CD4-positive, alpha-beta memory T cell (primary cell): ENCODE results near the gene NIPAL4. TPM values are rescaled to one million over a fixed set of nuclear protein-coding genes. Genes with fewer than 3 reads are reported as not detected.
"Not testable (repeated sequence)": the region's sequence is repeated elsewhere in the genome, so short reads cannot be mapped to it uniquely, and the experiment has no call there.

ENCODE experiments used
- CTCF ChIA-PET: fragments of 350-600 bp; sonication (Branson Sonifier 250); formaldehyde crosslinking; loops from one replicate; lab custom pipeline; 2021; ENCODE audit warnings: inconsistent platforms; ENCODE audit not compliant: partially characterized antibody; lab: Charles Lee
- POLR2A ChIA-PET: fragments of 350-600 bp; sonication (Branson Sonifier 250); formaldehyde crosslinking; loops from one replicate; lab custom pipeline; 2021; ENCODE audit not compliant: partially characterized antibody; lab: Charles Lee
- DNase-seq, 5 donors: peaks; one replicate each; pipeline versions ENCODE4 v3.0.0 to v3.0.0-alpha.2; 2020 to 2022; ENCODE audit warnings: mixed read lengths in 1 of 5
- H3K27ac ChIP-seq: one replicate; pipeline ENCODE4 v1.7.0; 2013; ENCODE audit warnings: low read depth, low read length
- H3K27me3 ChIP-seq: 2 replicates; pipeline ENCODE4 v1.7.0; 2013; ENCODE audit warnings: mild to moderate bottlenecking, low read length, moderate library complexity; ENCODE audit not compliant: insufficient read depth
- H3K36me3 ChIP-seq: 2 replicates; pipeline ENCODE4 v1.7.0; 2013; ENCODE audit warnings: mild to moderate bottlenecking, low read length, moderate library complexity; ENCODE audit not compliant: insufficient read depth
- H3K4me1 ChIP-seq: 2 replicates; pipeline ENCODE4 v1.7.0; 2013; ENCODE audit warnings: mild to moderate bottlenecking, low read length, moderate library complexity; ENCODE audit not compliant: insufficient read depth
- H3K4me3 ChIP-seq, 2 donors: one replicate each; pipeline ENCODE4 v1.7.0; 2013; ENCODE audit warnings: low read length in 2 of 2, mild to moderate bottlenecking in 1 of 2
- H3K9me3 ChIP-seq, 2 donors: one replicate each; pipeline ENCODE4 v1.7.0; 2013; ENCODE audit warnings: low read length in 2 of 2, control low read depth in 1 of 2; ENCODE audit not compliant: control insufficient read depth in 1 of 2
- H3K27ac Mint-ChIP-seq, 7 donors: one replicate each; pipeline ENCODE4 v1.8.0; 2020 to 2021; ENCODE audit warnings: mixed read lengths in 7 of 7, mild to moderate bottlenecking in 6 of 7, inconsistent platforms in 3 of 7, moderate library complexity in 3 of 7
- H3K27me3 Mint-ChIP-seq, 2 donors: one replicate each; pipeline ENCODE4 v1.8.0; 2020 to 2021; ENCODE audit warnings: mixed read lengths in 2 of 2
- H3K36me3 Mint-ChIP-seq, 2 donors: one replicate each; pipeline ENCODE4 v1.8.0; 2020 to 2021; ENCODE audit warnings: mixed read lengths in 2 of 2, inconsistent platforms in 1 of 2, mild to moderate bottlenecking in 1 of 2
- H3K4me1 Mint-ChIP-seq, 4 donors: one replicate each; pipeline ENCODE4 v1.8.0; 2020 to 2021; ENCODE audit warnings: mixed read lengths in 4 of 4, mild to moderate bottlenecking in 1 of 4
- H3K4me3 Mint-ChIP-seq, 8 donors: one replicate each; pipeline ENCODE4 v1.8.0; 2020 to 2021; ENCODE audit warnings: mixed read lengths in 8 of 8, mild to moderate bottlenecking in 7 of 8, moderate library complexity in 6 of 8, inconsistent platforms in 3 of 8
- H3K9me3 Mint-ChIP-seq, 8 donors: one replicate each; pipeline ENCODE4 v1.8.0; 2020 to 2021; ENCODE audit warnings: mixed read lengths in 8 of 8, mild to moderate bottlenecking in 5 of 8, inconsistent platforms in 3 of 8, moderate library complexity in 1 of 8
- intact Hi-C: fragments of 100-400 bp; cut with micrococcal nuclease; formaldehyde crosslinking; loops from one replicate; pipeline ENCODE4 v1.15.1; 2023
- polyA plus RNA-seq, 2 donors: library from polyadenylated mRNA; unstranded; fragments of 300-500 nt; fragmentation: Illumina TruSeq; gene quantifications; one replicate each; pipeline ENCODE4 v1.2.3, GENCODE V29; 2021
- total RNA-seq, 2 experiments: library from RNA; stranded (reverse); gene quantifications; one replicate each; pipeline ENCODE4 v1.2.3, GENCODE V29; 2021

Gene NIPAL4
- total and polyA plus RNA-seq, 4 experiments from 2014 or later = not detected

- Histone ChIP-seq H3K27ac (no peak overlapping the region), H3K27me3 (no peaks in the 10 kb centered on the region), H3K36me3 (peaks cover 37% of the 10 kb centered on the region), H3K4me1 (peaks cover 35% of the 10 kb centered on the region), H3K9me3 (no peaks in the 10 kb centered on the region), H3K4me3 (no peak overlapping the region)
- Mint-ChIP-seq H3K27me3 (no peaks in the 10 kb centered on the region), H3K36me3 (peaks cover 67 to 74% of the 10 kb centered on the region in 2 donors), H3K4me3 (peak overlapping the region in 4 of 8 donors; percentile 10 to 68 (median 30)), H3K27ac (peak overlapping the region in 6 of 7 donors; percentile 27 to 82 (median 60)), H3K9me3 (no peaks in the 10 kb centered on the region), H3K4me1 (peaks cover 19 to 55% (median 29%) of the 10 kb centered on the region in 4 donors)
- ChIA-PET POLR2A (no interaction called here), CTCF (interaction anchor here (1.7 to 4.5 kb wide), 4 partner anchors 9 to 63 kb away, joined by 4 to 30 read pairs (median 18); no protein-coding TSS in a partner anchor)
- intact Hi-C loops = loop anchor here (5.0 kb wide), 2 partner anchors 151 to 331 kb away; no protein-coding TSS in a partner anchor
- no peak for DNase-seq
Observed at GRCh38 chr5:157478726-157479125, 18.7 kb downstream of the NIPAL4 start.

GRCh38 chr5:157479166-157479565 lies 19.2 kb downstream of the NIPAL4 start:
- Mint-ChIP-seq H3K27ac (peak overlapping the region; percentile 27 to 90 (median 81)), H3K36me3 (peaks cover 67 to 78% of the 10 kb centered on the region in 2 donors), H3K27me3 (no peaks in the 10 kb centered on the region), H3K9me3 (no peaks in the 10 kb centered on the region), H3K4me1 (peaks cover 19 to 55% (median 29%) of the 10 kb centered on the region in 4 donors), H3K4me3 (peak overlapping the region in 3 of 8 donors; percentile 13 to 68 (median 43))
- intact Hi-C loops = loop anchor here (5.0 kb wide), 2 partner anchors 152 to 332 kb away; no protein-coding TSS in a partner anchor
- DNase-seq = no peak
- peaks cover 35% of the 10 kb centered on the region for H3K4me1 ChIP-seq
- H3K4me3 ChIP-seq = no peak overlapping the region
- no peaks in the 10 kb centered on the region for H3K27me3 ChIP-seq
- POLR2A ChIA-PET = no interaction called here
- no peaks in the 10 kb centered on the region for H3K9me3 ChIP-seq
- CTCF ChIA-PET = interaction anchor here (1.7 to 4.5 kb wide), 4 partner anchors 9 to 63 kb away, joined by 4 to 30 read pairs (median 18); no protein-coding TSS in a partner anchor
- peaks cover 41% of the 10 kb centered on the region for H3K36me3 ChIP-seq
- no peak overlapping the region for H3K27ac ChIP-seq

- no peak overlapping the region for H3K27ac ChIP-seq
- POLR2A ChIA-PET = interaction anchor here (1.1 kb wide), 1 partner anchor 69 kb away, joined by 3 read pairs; no protein-coding TSS in a partner anchor
- H3K27me3 ChIP-seq = no peaks in the 10 kb centered on the region
- H3K4me1 ChIP-seq = peaks cover 35% of the 10 kb centered on the region
- H3K9me3 ChIP-seq = no peaks in the 10 kb centered on the region
- H3K4me3 ChIP-seq = no peak overlapping the region
- peaks cover 48% of the 10 kb centered on the region for H3K36me3 ChIP-seq
- Mint-ChIP-seq H3K27ac (peak overlapping the region; percentile 27 to 92 (median 79)), H3K4me3 (peak overlapping the region in 2 of 8 donors; percentile 37 to 58), H3K27me3 (no peaks in the 10 kb centered on the region), H3K9me3 (no peaks in the 10 kb centered on the region), H3K36me3 (peaks cover 66 to 81% of the 10 kb centered on the region in 2 donors), H3K4me1 (peaks cover 19 to 55% (median 29%) of the 10 kb centered on the region in 4 donors)
- intact Hi-C loops = loop anchor here (5.0 kb wide), 2 partner anchors 153 to 333 kb away; no protein-coding TSS in a partner anchor
- no peak for DNase-seq
- CTCF ChIA-PET = interaction anchor here (3.0 to 4.5 kb wide), 3 partner anchors 10 to 62 kb away, joined by 8 to 30 read pairs (median 27); no protein-coding TSS in a partner anchor
Observed at GRCh38 chr5:157479612-157480510, 19.8 kb downstream of the NIPAL4 start.

GRCh38 chr5:157481265-157481664 lies 21.3 kb downstream of the NIPAL4 start:
- Mint-ChIP-seq H3K36me3 (peaks cover 69 to 85% of the 10 kb centered on the region in 2 donors), H3K9me3 (peaks cover 0 to 2% (median 0%) of the 10 kb centered on the region in 8 donors), H3K4me1 (peaks cover 23 to 55% (median 30%) of the 10 kb centered on the region in 4 donors), H3K4me3 (peak overlapping the region in 3 of 8 donors; percentile 37 to 53 (median 40)), H3K27me3 (no peaks in the 10 kb centered on the region), H3K27ac (peak overlapping the region in 3 of 7 donors; percentile 27 to 89 (median 83))
- no peak overlapping the region for H3K27ac ChIP-seq
- intact Hi-C loops = no loop called here
- CTCF ChIA-PET = interaction anchor here (0.5 to 4.5 kb wide), 5 partner anchors 11 to 282 kb away, joined by 3 to 27 read pairs (median 3); partner anchors contain the start of gene LSM11
- POLR2A ChIA-PET = interaction anchor here (0.6 kb wide), 1 partner anchor 171 kb away, joined by 3 read pairs; the partner anchor contains the start of gene SOX30
- no peaks in the 10 kb centered on the region for H3K27me3 ChIP-seq
- peaks cover 61% of the 10 kb centered on the region for H3K36me3 ChIP-seq
- H3K4me3 ChIP-seq = no peak overlapping the region
- DNase-seq = no peak
- peaks cover 36% of the 10 kb centered on the region for H3K4me1 ChIP-seq
- H3K9me3 ChIP-seq = no peaks in the 10 kb centered on the region

- Mint-ChIP-seq H3K36me3 (peaks cover 71 to 87% of the 10 kb centered on the region in 2 donors), H3K4me1 (peaks cover 26 to 59% (median 33%) of the 10 kb centered on the region in 4 donors), H3K4me3 (no peak overlapping the region), H3K27me3 (no peaks in the 10 kb centered on the region), H3K27ac (peak overlapping the region in 5 of 7 donors; percentile 2 to 89 (median 53)), H3K9me3 (peaks cover 0 to 2% (median 0%) of the 10 kb centered on the region in 8 donors)
- ChIA-PET POLR2A (interaction anchor here (0.6 kb wide), 1 partner anchor 170 kb away, joined by 3 read pairs; the partner anchor contains the start of gene SOX30), CTCF (interaction anchor here (0.5 to 4.5 kb wide), 4 partner anchors 11 to 281 kb away, joined by 3 to 27 read pairs (median 3); no protein-coding TSS in a partner anchor)
- H3K4me1 ChIP-seq = peaks cover 40% of the 10 kb centered on the region
- H3K27me3 ChIP-seq = no peaks in the 10 kb centered on the region
- peaks cover 63% of the 10 kb centered on the region for H3K36me3 ChIP-seq
- no peak overlapping the region for H3K4me3 ChIP-seq
- intact Hi-C loops = no loop called here
- no peak overlapping the region for H3K27ac ChIP-seq
- no peak for DNase-seq
- no peaks in the 10 kb centered on the region for H3K9me3 ChIP-seq
Observed at GRCh38 chr5:157481666-157482065, 21.7 kb downstream of the NIPAL4 start.

- DNase-seq, H3K27ac ChIP-seq, H3K9me3 ChIP-seq, intact Hi-C loops, H3K27me3 Mint-ChIP-seq, H3K9me3 Mint-ChIP-seq, CTCF ChIA-PET, H3K27ac Mint-ChIP-seq, H3K27me3 ChIP-seq, H3K4me3 ChIP-seq, POLR2A ChIA-PET: not testable (repeated sequence)
- peaks cover 35 to 60% (median 39%) of the 10 kb centered on the region in 4 donors for H3K4me1 Mint-ChIP-seq
- peaks cover 51% of the 10 kb centered on the region for H3K4me1 ChIP-seq
- H3K36me3 Mint-ChIP-seq = peaks cover 69 to 87% of the 10 kb centered on the region in 2 donors
- H3K4me3 Mint-ChIP-seq = peak overlapping the region in 1 of 8 donors; percentile 39
- H3K36me3 ChIP-seq = peaks cover 68% of the 10 kb centered on the region
Observed at GRCh38 chr5:157482702-157483101, 22.7 kb downstream of the NIPAL4 start.
